ENCODE measurements around the gene SYT4. TPM values are rescaled to one million over a fixed set of nuclear protein-coding genes. Genes with fewer than 3 reads are reported as not detected.

The SYT4 gene
- total RNA-seq, 1 donor from 2014 or later: not detected

Other genes with a start within 250 kb of the SYT4 start
- not detected in 2 replicates for gene RIT2, start 161.8 kb downstream of the SYT4 start, total RNA-seq

All from dermis blood vessel endothelial cell (primary cell).